ENCODE measurements around the gene C1QTNF12. TPM values are rescaled to one million over a fixed set of nuclear protein-coding genes. Genes with fewer than 3 reads are reported as not detected.

The C1QTNF12 gene
- total and polyA plus RNA-seq, 4 donors, result 1.2 to 3.0 (median 2.0) TPM

DNA sequence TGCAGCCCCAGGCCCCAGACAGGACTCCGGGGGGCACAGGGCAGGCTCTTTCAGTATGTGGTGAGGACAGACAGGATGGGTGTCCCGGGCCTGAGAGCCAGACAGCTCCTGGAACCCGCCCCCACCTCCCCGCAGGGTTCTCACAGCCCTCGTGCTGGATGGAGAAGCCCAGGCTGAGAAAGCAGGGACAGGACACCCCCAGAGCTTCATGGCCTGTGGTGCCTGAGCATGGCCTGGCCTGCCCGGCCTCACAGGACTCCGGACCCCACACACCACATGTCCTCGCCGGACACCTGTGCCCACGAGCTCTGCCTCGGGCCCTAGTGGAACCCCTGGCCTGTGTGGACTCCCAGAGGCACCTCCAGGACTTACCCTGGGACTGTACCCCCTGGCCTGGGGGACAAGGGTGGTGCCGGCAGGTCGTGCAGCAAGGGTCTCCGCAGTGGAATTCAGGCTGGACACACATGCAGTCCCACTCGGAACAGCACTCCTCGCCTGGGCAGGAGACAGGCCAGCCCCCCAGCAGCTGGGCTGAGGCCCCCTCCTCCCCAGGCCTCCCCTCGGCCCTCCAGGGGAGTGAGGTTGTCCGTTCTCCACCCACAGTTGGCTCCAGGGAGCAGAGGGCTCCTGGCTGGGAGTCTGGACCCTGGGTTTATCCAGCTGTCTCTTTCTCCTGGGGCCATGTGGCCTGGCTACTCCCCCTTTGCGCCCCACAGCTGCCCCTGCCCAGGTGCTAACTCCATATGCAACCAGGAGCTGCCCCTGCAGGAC is 41.3 kb downstream of the C1QTNF12 start:
- DNase-seq (peak in 1 of 3 donors; percentile 13), ATAC-seq (ENCODE audit: insufficient read depth, low FRiP score) (no peak)
- Histone ChIP-seq H3K9ac (ENCODE audit: insufficient read depth in 1 of 2, low read length in 2 of 2) (no peak overlapping the region), H3K27ac (ENCODE audit: low read depth in 1 of 2, low read length in 1 of 2) (no peak overlapping the region), H3K27me3 (ENCODE audit: control insufficient read depth in 3 of 3, insufficient read depth in 3 of 3, low read length in 2 of 3) (peaks cover 4 to 22% (median 10%) of the 10 kb centered on the region in 3 donors), H3K9me3 (ENCODE audit: control insufficient read depth in 4 of 4, insufficient read depth in 3 of 4, low read length in 3 of 4) (no peaks in the 10 kb centered on the region), H3K4me3 (no peak overlapping the region), H3K4me1 (ENCODE audit: control insufficient read depth in 5 of 5, insufficient read depth in 5 of 5, low read length in 5 of 5) (peaks cover 0 to 13% (median 0%) of the 10 kb centered on the region in 5 donors), H3K36me3 (ENCODE audit: control insufficient read depth in 4 of 4, insufficient read depth in 4 of 4, low read length in 4 of 4) (no peaks in the 10 kb centered on the region)
- 89 to 90% methylated on average over 19 of the region's 19 CpGs for WGBS, 2 donors
- TF ChIP-seq, protein P1, sequence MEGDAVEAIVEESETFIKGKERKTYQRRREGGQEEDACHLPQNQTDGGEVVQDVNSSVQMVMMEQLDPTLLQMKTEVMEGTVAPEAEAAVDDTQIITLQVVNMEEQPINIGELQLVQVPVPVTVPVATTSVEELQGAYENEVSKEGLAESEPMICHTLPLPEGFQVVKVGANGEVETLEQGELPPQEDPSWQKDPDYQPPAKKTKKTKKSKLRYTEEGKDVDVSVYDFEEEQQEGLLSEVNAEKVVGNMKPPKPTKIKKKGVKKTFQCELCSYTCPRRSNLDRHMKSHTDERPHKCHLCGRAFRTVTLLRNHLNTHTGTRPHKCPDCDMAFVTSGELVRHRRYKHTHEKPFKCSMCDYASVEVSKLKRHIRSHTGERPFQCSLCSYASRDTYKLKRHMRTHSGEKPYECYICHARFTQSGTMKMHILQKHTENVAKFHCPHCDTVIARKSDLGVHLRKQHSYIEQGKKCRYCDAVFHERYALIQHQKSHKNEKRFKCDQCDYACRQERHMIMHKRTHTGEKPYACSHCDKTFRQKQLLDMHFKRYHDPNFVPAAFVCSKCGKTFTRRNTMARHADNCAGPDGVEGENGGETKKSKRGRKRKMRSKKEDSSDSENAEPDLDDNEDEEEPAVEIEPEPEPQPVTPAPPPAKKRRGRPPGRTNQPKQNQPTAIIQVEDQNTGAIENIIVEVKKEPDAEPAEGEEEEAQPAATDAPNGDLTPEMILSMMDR (IDR thresholded peaks at IDR 0.05; ENCODE audit: control extremely low read depth, extremely low read depth), result no peak

DNA sequence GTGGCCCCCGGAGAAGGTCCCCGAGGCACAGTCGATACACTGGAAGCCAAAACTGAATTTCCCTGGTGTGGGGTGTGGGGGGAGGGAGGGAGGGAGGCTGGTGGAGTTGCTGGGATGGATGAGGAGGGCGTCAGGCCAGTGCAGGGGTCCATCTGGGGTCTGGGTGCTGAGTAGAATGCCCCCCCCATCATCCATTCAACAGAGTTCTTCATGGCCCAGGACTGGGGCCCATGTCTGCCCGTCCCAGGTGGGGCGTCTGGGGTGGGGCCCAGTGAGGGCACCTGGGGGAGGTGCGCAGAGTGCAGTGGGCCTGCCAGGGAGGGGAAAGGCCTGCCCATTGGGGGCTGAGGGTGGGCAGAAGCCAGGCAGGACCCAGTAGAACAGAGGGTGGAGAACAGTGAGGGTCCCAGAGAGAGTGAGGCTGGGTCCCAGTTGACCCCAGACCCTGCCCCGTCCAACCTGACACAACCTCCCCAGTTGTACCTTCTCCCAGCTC is 42.0 kb downstream of the C1QTNF12 start:
- no peak for DNase-seq
- Histone ChIP-seq H3K9ac (ENCODE audit: insufficient read depth in 1 of 2, low read length in 2 of 2) (no peak overlapping the region), H3K36me3 (ENCODE audit: control insufficient read depth in 4 of 4, insufficient read depth in 4 of 4, low read length in 4 of 4) (no peaks in the 10 kb centered on the region), H3K4me3 (no peak overlapping the region), H3K27ac (ENCODE audit: low read depth in 1 of 2, low read length in 1 of 2) (no peak overlapping the region), H3K4me1 (ENCODE audit: control insufficient read depth in 5 of 5, insufficient read depth in 5 of 5, low read length in 5 of 5) (peaks cover 0 to 13% (median 0%) of the 10 kb centered on the region in 5 donors), H3K27me3 (ENCODE audit: control insufficient read depth in 3 of 3, insufficient read depth in 3 of 3, low read length in 2 of 3) (peaks cover 4 to 26% (median 10%) of the 10 kb centered on the region in 3 donors), H3K9me3 (ENCODE audit: control insufficient read depth in 4 of 4, insufficient read depth in 3 of 4, low read length in 3 of 4) (no peaks in the 10 kb centered on the region)
- WGBS, 2 donors, result 89 to 94% methylated on average over 6 to 8 of the region's 8 CpGs
- ATAC-seq (ENCODE audit: insufficient read depth, low FRiP score), result no peak
- TF ChIP-seq, protein P1 (IDR thresholded peaks at IDR 0.05; ENCODE audit: control extremely low read depth, extremely low read depth), result no peak

DNA sequence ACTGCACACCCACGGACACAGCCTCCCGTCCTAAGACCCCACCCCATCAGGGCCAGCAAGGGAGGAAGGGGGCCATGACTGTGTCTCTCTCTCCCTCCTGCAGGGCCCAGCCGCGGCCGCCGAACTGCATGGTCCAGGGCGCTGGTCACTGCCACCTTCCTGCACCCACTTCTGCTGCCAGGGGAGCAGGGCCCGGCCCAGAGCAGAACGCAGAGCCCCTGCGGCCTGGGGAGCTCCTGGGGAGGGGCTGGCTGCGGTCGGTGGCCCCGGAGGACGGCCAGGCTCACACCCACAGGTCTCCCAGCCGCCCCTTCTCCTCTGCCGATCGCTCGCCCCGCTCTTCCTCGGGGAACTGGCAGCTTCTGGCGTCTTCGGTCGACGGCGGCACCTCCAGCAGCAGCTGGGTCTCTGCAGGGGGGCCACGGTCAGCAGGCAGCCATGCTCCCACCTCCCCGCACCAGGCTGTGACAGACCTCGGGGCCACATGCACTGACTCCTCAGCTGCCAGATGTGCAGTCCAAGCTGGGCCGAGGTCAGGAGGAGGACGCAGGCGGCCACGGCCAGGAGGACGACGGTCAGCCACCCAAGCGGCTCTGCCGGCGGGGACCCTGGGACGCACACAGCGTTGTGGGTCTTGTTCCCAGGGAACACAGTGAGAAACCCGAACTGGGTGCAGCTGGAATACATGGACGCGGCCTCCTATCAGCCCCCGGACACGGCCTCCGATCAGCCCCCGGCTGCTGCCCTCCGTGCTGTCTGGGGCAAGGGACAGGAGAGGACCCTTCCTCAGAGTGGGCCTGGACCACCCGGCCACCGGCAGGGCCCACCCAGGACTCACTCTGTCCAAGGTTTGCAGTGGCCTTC is 42.7 kb downstream of the C1QTNF12 start:
- no peak overlapping the region for H3K4me3 ChIP-seq
- no peak overlapping the region for H3K9ac ChIP-seq (ENCODE audit: insufficient read depth in 1 of 2, low read length in 2 of 2)
- no peak overlapping the region for H3K27ac ChIP-seq (ENCODE audit: low read depth in 1 of 2, low read length in 1 of 2)
- H3K4me1 ChIP-seq (ENCODE audit: control insufficient read depth in 5 of 5, insufficient read depth in 5 of 5, low read length in 5 of 5), result peaks cover 0 to 10% (median 0%) of the 10 kb centered on the region in 5 donors
- TF ChIP-seq, protein P1 (IDR thresholded peaks at IDR 0.05; ENCODE audit: control extremely low read depth, extremely low read depth), result no peak
- H3K9me3 ChIP-seq (ENCODE audit: control insufficient read depth in 4 of 4, insufficient read depth in 3 of 4, low read length in 3 of 4), result no peaks in the 10 kb centered on the region
- H3K27me3 ChIP-seq (ENCODE audit: control insufficient read depth in 3 of 3, insufficient read depth in 3 of 3, low read length in 2 of 3), result peaks cover 4 to 24% (median 10%) of the 10 kb centered on the region in 3 donors
- DNase-seq, result peak in 1 of 3 donors; percentile 13
- ATAC-seq (ENCODE audit: insufficient read depth, low FRiP score), result no peak
- WGBS, 2 donors, result 79 to 87% methylated on average over 45 to 49 of the region's 49 CpGs
- no peaks in the 10 kb centered on the region for H3K36me3 ChIP-seq (ENCODE audit: control insufficient read depth in 4 of 4, insufficient read depth in 4 of 4, low read length in 4 of 4)

Data from lung (tissue), 12 donors.